Fibroblast of skin of right quadriceps (primary cell): Measurements from ENCODE around the gene MRPL17.

Experiments
- DNase-seq: peaks from one replicate; pipeline ENCODE4 v3.0.0-alpha.2; 2013

Gene MRPL17

DNA sequence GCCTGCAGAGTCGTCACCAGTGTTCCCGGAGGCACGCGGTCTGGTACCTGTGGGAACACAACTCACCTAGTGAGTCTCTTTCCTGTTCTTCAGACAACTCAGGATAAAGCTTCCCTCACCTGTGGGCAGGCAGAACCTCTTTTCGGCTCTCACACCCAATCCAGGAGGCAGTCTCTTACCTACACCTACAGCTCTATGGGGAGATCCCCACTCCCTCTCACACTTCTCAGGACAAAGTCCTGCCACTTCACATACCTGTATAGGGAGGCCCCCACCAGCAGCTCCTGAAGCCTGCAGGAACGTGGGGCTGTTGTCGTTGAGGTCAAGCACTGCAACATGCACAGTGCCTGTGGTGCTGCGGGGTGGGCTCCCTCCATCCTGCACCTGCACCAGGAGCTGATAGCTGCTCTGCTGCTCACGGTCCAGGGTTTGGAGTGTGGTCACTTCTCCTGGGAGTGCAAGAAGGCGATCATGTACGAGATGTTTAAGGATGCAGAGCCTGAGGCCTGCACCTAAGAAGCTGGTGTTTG is 51.7 kb downstream of the MRPL17 start:
- DNase-seq, result no peak

DNA sequence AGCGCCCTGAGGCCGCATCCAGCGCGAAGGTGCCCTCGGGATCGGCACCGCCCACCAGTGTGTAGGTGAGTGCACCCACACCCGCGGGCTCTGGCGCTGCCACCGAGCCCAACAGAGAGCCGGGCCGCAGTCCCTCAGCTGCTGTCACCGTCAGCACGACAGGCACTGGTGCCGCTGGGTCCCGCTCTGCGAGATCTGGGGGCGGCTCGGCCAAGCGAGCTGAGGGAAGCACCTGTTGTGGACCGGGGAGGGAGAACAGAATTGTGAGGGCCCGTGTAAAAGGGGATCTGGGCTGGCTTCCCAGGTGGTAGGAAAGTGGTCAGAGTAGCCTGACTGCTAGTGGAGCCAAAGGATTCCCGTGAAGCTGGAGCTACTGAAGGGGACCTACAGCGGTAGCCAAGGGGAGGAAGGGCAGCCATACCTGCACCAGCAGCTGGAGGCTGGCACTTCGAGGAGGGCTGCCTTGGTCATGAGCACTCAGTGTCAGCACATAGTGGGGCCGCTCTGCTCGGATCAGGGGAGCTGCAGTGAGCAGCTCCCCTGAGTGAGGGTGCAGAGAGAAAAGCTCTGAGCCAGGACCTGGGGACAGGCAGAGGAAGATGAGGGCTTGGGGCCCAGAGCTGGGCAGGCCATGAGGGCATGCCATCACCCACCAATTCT is 52.4 kb downstream of the MRPL17 start:
- DNase-seq, result no peak
